ENCODE measurements around the gene TGFBR1.

TGFBR1 gene

DNA sequence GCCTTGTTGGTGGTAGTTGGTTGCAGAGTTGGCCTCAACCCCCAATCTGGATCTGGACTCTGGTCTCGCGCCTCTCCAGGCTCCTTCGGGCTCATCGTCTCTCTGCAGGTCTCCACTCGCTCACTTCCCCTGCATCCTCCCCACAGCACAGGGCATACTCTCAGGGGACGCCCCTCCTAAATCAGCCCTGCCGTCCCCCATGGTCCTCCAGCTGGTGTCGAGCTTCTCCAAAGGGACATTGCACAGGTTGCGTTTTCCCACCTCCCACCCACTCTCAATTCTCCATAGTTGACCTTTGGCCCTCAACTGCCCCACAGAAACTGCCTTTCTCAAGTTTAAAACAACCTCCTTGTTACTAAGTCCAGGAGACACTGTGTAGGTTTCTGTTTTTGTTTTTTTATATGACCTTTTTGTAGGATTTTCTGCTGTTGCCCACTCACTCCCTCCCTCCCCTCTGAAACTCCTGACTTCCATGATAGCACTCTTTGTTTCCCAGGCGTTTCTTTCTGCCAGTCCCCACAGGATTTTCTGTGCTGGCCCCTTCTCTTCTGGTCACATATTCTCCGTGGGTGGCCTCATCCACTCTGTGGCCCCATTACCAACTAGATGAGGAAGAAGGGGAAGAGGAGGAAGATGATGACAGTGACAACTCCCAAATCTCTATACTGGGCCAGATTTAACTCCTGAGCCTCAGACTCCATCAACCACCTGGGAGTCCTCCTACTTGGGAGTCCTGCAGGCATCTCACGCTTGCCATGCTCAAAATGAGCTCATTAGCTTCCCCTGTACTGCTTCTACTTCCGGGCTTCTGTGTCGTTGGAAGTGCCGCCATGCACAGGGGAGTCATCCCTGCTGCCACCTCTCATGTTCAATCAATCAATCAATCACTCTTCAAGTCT is 66.6 kb downstream of the TGFBR1 start:
- no peak for DNase-seq

- no peak for DNase-seq
Measured at GRCh38 chr9:99172124-99173091, 67.5 kb downstream of the TGFBR1 start.

DNA sequence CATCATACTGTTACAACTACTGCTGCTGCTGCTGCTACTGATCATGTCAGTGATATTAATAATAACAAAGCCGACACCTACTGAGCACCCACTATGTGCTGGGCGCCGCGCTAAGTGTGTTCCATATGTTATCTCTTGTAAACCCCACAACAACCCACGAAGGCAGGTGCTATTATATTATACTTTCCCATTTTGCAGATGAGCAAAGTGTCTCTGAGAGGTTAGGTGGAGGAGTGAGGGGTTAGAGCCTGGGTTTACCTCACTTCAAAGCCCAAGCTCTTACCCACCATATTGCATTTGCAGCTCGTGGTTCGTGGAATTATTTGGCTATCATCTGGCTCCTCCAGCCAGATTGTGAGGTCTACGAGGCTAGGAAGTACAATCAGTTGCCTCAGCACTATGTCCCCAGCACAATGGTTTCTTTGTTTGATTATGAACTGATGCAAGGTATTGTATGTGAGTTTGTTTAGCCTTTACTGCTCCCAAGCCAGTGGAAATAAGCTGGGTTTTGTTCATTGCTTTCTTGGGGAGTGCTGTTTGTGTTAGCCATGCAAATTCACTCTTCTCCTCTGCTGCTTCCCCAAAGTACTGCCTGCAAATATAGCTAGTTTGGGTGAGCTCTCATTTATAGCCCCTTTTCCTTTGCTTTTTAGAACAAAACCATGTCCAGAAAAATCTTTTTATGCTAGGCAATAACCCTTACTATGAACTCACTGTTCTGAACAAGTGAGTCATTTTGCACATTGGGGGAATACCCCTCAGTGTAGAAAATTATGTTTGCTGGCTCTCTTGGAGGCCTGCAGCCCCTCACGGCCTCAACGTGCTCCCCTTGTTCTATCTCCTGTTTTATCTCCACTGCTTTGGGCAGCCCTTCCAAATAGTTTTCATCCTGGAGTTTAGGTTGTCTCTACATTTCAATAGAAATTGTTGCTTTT is 68.9 kb downstream of the TGFBR1 start:
- DNase-seq: peak in 1 of 5 experiments; percentile 38

- no peak for DNase-seq
Measured at GRCh38 chr9:99176527-99177013, 71.7 kb downstream of the TGFBR1 start.

- DNase-seq: no peak
Measured at GRCh38 chr9:99177576-99178366, 72.9 kb downstream of the TGFBR1 start.

- DNase-seq: no peak
Measured at GRCh38 chr9:99178912-99179872, 74.3 kb downstream of the TGFBR1 start.

- peak in 1 of 5 experiments; percentile 85 for DNase-seq
Measured at GRCh38 chr9:99180199-99180598, 75.3 kb downstream of the TGFBR1 start.

DNA sequence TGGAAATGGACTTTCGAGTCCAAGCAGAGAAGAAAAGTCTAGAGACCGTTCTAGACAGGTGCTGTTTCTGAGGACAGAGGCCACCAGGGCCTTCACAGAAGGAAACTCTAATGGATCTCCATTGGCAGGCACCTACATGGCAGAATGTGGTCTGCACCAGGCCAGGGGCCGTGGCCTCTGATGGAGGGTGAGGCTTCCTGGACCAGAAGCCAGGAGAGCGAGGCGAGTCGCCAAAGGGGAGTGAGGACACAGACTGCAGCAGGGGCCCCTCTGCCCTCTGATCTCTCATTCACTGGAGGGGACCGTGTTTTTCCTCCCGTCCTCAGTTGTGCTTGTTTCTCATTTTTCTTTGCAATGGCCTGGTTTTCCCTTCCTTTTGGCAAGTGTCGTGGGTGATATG is 75.7 kb downstream of the TGFBR1 start:
- DNase-seq: no peak

- no peak for DNase-seq
Measured at GRCh38 chr9:99181206-99181605, 76.3 kb downstream of the TGFBR1 start.

GRCh38 chr9:99181621-99182020 is 76.7 kb downstream of the TGFBR1 start:
- peak in 1 of 5 experiments; percentile 73 for DNase-seq

- no peak for DNase-seq
Measured at GRCh38 chr9:99182356-99182755, 77.4 kb downstream of the TGFBR1 start.

- DNase-seq: no peak
Measured at GRCh38 chr9:99183616-99184015, 78.7 kb downstream of the TGFBR1 start.

DNA sequence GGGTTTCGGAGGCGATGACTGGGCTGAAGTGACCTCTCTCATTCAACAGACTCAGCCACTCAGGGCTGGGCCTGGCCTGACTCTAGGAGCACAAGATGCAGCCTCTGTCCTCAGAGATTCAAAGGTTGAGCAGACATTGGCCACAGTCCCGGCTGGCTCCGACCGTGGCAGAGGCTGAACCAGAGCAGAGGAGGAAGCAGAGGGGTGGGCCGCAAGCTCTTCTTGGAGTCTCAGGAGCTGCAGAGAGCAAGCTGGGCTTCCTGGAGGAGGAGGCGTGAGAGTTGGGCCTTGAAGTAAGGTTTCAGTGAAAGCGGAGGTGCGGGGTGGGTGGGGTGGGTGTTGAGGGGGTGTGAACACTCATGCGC is 79.2 kb downstream of the TGFBR1 start:
- no peak for DNase-seq

- peak; percentile 37 to 86 (median 60) for DNase-seq
Measured at GRCh38 chr9:99184475-99185347, 79.8 kb downstream of the TGFBR1 start.

DNA sequence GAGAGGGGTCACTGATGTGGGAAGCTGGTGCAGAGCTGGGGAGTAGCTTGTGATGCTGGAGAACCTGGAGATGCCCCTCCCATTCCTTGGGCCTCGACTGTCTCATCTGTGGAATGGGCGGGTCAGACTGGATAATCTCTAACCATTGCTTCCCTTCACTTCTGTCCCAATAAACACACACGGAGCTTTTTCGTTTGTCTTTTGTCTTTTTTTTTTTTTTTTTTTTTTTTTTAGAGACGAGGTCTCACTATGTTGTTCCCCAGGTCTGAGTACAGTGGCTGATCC is 80.4 kb downstream of the TGFBR1 start:
- DNase-seq: no peak

DNA sequence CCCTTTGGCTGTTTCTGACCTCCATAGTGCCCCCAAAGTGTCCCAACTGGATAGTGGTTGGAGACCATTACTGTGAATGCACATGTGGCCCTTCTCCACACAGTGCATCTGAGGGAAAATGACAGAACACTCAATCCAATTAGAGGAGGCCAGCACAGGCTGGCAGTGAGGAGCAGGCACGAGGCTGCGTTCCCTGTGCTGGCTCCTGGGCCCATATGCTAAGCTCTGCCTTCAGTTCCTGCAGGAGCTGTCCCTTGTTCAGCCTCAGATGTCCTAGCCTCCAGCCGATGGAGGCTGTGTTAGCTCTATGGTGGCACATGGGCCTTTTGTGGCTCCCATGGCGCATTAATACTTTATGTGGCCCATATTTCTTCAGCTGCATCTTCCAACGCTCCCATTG is 81.0 kb downstream of the TGFBR1 start:
- no peak for DNase-seq

DNA sequence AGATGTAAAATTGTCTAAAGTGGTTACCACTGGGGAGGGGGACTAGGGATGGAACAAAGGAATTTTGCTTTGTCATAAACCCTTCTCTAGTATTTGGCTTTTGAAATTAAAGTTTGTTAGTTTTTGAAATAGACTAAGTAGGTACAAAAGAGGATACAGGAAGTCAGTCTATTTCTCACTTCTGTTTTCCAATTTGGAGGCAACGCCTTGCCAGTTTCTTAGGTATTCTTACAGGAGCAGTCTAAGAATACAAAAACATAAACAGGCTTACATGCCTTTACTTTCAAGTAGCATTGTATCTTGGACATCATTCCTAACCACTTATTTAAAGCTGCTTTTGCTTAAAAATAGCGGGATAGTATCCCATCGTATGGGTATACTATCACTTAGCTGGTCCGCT is 82.4 kb downstream of the TGFBR1 start:
- no peak for DNase-seq

GRCh38 chr9:99189186-99189585 is 84.3 kb downstream of the TGFBR1 start:
- no peak for DNase-seq

DNA sequence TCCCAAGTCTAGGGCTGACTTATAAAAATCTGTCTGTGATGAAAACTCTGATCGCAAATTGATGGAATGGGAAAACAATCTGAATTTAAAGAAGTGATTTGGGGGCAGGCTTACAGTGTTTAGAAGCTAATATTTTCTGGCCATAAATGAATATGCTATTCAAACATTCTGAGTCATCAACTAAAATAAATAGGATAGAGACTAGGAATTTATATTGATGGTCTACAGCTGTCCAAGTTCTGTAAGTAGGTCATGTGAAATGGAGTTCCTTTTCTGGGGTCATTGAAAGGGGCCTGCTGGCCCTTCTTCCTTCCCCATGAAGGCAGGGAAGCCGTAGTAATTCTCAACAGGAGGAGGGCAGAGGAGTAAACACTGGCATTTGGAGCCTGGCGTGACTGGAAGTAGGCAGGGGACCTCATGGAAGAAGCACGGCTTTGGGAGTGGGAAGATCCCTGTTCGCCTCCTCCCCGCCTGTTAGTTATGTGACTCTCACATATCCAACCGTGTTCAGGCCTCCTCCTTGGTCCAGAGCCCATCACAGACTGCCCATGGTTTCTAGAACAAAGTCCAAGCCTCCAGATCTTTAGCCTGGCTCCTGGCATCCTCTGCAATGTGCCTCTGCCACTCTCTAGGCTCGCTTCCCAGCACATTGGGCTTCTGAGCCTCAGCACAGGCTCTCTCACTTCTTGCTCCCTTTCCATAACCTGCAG is 85.1 kb downstream of the TGFBR1 start:
- DNase-seq: no peak
